Activated naive CD8-positive, alpha-beta T cell treated with anti-CD3 and anti-CD28 coated beads for 36 hours (primary cell): ENCODE data around the gene LRMDA. TPM values are rescaled to one million over a fixed set of nuclear protein-coding genes. Genes with fewer than 3 reads are reported as not detected.

Source experiments
- DNase-seq: peaks from one replicate; pipeline ENCODE4 v3.0.0; 2021
- H3K27ac Mint-ChIP-seq: one replicate; pipeline ENCODE4 v1.8.0; 2022; ENCODE audit warnings: mild to moderate bottlenecking, moderate library complexity, mixed read lengths
- H3K27me3 Mint-ChIP-seq: one replicate; pipeline ENCODE4 v1.8.0; 2022; ENCODE audit warnings: mild to moderate bottlenecking, mixed read lengths
- H3K36me3 Mint-ChIP-seq: one replicate; pipeline ENCODE4 v1.8.0; 2021; ENCODE audit warnings: mild to moderate bottlenecking, mixed read lengths
- H3K4me1 Mint-ChIP-seq: one replicate; pipeline ENCODE4 v1.8.0; 2021; ENCODE audit warnings: mixed read lengths
- H3K4me3 Mint-ChIP-seq: one replicate; pipeline ENCODE4 v1.8.0; 2022; ENCODE audit warnings: mild to moderate bottlenecking, moderate library complexity, mixed read lengths
- H3K9me3 Mint-ChIP-seq: one replicate; pipeline ENCODE4 v1.8.0; 2022; ENCODE audit warnings: mixed read lengths
- total RNA-seq, 2 experiments: library from RNA; stranded (reverse); gene quantifications; one replicate each; pipeline ENCODE4 v1.2.3, GENCODE V29; 2021

The LRMDA gene
- total RNA-seq, 2 experiments from 2014 or later, result not detected

- Mint-ChIP-seq H3K4me3 (no peak overlapping the region), H3K36me3 (no peaks in the 10 kb centered on the region), H3K9me3 (no peaks in the 10 kb centered on the region), H3K4me1 (no peaks in the 10 kb centered on the region), H3K27ac (no peak overlapping the region), H3K27me3 (no peaks in the 10 kb centered on the region)
- DNase-seq, result no peak
Observed at GRCh38 chr10:76007667-76008181, 576.3 kb downstream of the LRMDA start.

- no peaks in the 10 kb centered on the region for H3K4me1 Mint-ChIP-seq
- no peaks in the 10 kb centered on the region for H3K9me3 Mint-ChIP-seq
Observed at GRCh38 chr10:76009531-76009930, 578.1 kb downstream of the LRMDA start.

GRCh38 chr10:76010703-76011102 is 579.3 kb downstream of the LRMDA start:
- no peak for DNase-seq
- H3K4me1 Mint-ChIP-seq, result no peaks in the 10 kb centered on the region
- no peak overlapping the region for H3K4me3 Mint-ChIP-seq
- H3K36me3 Mint-ChIP-seq, result no peaks in the 10 kb centered on the region
- no peak overlapping the region for H3K27ac Mint-ChIP-seq
- no peaks in the 10 kb centered on the region for H3K9me3 Mint-ChIP-seq
- no peaks in the 10 kb centered on the region for H3K27me3 Mint-ChIP-seq

More at GRCh38 chr10:76009531-76009930, 578.1 kb downstream of the LRMDA start:
- Mint-ChIP-seq H3K27me3 (no peaks in the 10 kb centered on the region), H3K27ac (no peak overlapping the region), H3K36me3 (no peaks in the 10 kb centered on the region), H3K4me3 (no peak overlapping the region)
- DNase-seq, result no peak

- no peak overlapping the region for H3K4me3 Mint-ChIP-seq
- no peak for DNase-seq
- no peak overlapping the region for H3K27ac Mint-ChIP-seq
- no peaks in the 10 kb centered on the region for H3K4me1 Mint-ChIP-seq
- H3K36me3 Mint-ChIP-seq, result no peaks in the 10 kb centered on the region
- no peaks in the 10 kb centered on the region for H3K27me3 Mint-ChIP-seq
- H3K9me3 Mint-ChIP-seq, result no peaks in the 10 kb centered on the region
Observed at GRCh38 chr10:76012716-76013327, 581.4 kb downstream of the LRMDA start.

GRCh38 chr10:76015245-76015644 is 583.8 kb downstream of the LRMDA start:
- no peak for DNase-seq
- Mint-ChIP-seq H3K27ac (no peak overlapping the region), H3K27me3 (no peaks in the 10 kb centered on the region), H3K9me3 (no peaks in the 10 kb centered on the region), H3K4me3 (no peak overlapping the region), H3K36me3 (no peaks in the 10 kb centered on the region), H3K4me1 (no peaks in the 10 kb centered on the region)

GRCh38 chr10:76017026-76017732 is 585.8 kb downstream of the LRMDA start:
- no peaks in the 10 kb centered on the region for H3K4me1 Mint-ChIP-seq
- DNase-seq, result no peak
- no peaks in the 10 kb centered on the region for H3K9me3 Mint-ChIP-seq
- H3K4me3 Mint-ChIP-seq, result no peak overlapping the region
- H3K36me3 Mint-ChIP-seq, result no peaks in the 10 kb centered on the region
- H3K27me3 Mint-ChIP-seq, result no peaks in the 10 kb centered on the region
- no peak overlapping the region for H3K27ac Mint-ChIP-seq

GRCh38 chr10:76017733-76018433 is 586.5 kb downstream of the LRMDA start:
- H3K4me1 Mint-ChIP-seq, result no peaks in the 10 kb centered on the region
- H3K27ac Mint-ChIP-seq, result no peak overlapping the region
- DNase-seq, result no peak
- H3K36me3 Mint-ChIP-seq, result no peaks in the 10 kb centered on the region
- H3K9me3 Mint-ChIP-seq, result no peaks in the 10 kb centered on the region
- no peaks in the 10 kb centered on the region for H3K27me3 Mint-ChIP-seq
- no peak overlapping the region for H3K4me3 Mint-ChIP-seq

GRCh38 chr10:76020630-76021029 is 589.2 kb downstream of the LRMDA start:
- Mint-ChIP-seq H3K4me3 (no peak overlapping the region), H3K27ac (no peak overlapping the region), H3K9me3 (no peaks in the 10 kb centered on the region), H3K4me1 (no peaks in the 10 kb centered on the region), H3K36me3 (no peaks in the 10 kb centered on the region), H3K27me3 (no peaks in the 10 kb centered on the region)
- DNase-seq, result no peak

- no peak for DNase-seq
- H3K27me3 Mint-ChIP-seq, result no peaks in the 10 kb centered on the region
- H3K27ac Mint-ChIP-seq, result no peak overlapping the region
- H3K4me3 Mint-ChIP-seq, result no peak overlapping the region
- no peaks in the 10 kb centered on the region for H3K4me1 Mint-ChIP-seq
- H3K36me3 Mint-ChIP-seq, result no peaks in the 10 kb centered on the region
- no peaks in the 10 kb centered on the region for H3K9me3 Mint-ChIP-seq
Observed at GRCh38 chr10:76021398-76021797, 590.0 kb downstream of the LRMDA start.

- Mint-ChIP-seq H3K4me1 (no peaks in the 10 kb centered on the region), H3K27ac (no peak overlapping the region), H3K4me3 (no peak overlapping the region), H3K9me3 (no peaks in the 10 kb centered on the region), H3K36me3 (no peaks in the 10 kb centered on the region), H3K27me3 (no peaks in the 10 kb centered on the region)
- no peak for DNase-seq
Observed at GRCh38 chr10:76022366-76022765, 590.9 kb downstream of the LRMDA start.

GRCh38 chr10:76023007-76023406 is 591.6 kb downstream of the LRMDA start:
- no peaks in the 10 kb centered on the region for H3K27me3 Mint-ChIP-seq
- DNase-seq, result no peak
- no peaks in the 10 kb centered on the region for H3K36me3 Mint-ChIP-seq
- H3K4me3 Mint-ChIP-seq, result no peak overlapping the region
- no peaks in the 10 kb centered on the region for H3K9me3 Mint-ChIP-seq
- H3K4me1 Mint-ChIP-seq, result no peaks in the 10 kb centered on the region
- H3K27ac Mint-ChIP-seq, result no peak overlapping the region

GRCh38 chr10:76024460-76025123 is 593.2 kb downstream of the LRMDA start:
- Mint-ChIP-seq H3K27ac (no peak overlapping the region), H3K9me3 (no peaks in the 10 kb centered on the region), H3K36me3 (no peaks in the 10 kb centered on the region), H3K4me3 (no peak overlapping the region), H3K27me3 (no peaks in the 10 kb centered on the region), H3K4me1 (no peaks in the 10 kb centered on the region)
- no peak for DNase-seq

- Mint-ChIP-seq H3K4me1 (no peaks in the 10 kb centered on the region), H3K27ac (no peak overlapping the region), H3K36me3 (no peaks in the 10 kb centered on the region), H3K27me3 (no peaks in the 10 kb centered on the region), H3K9me3 (no peaks in the 10 kb centered on the region), H3K4me3 (no peak overlapping the region)
- no peak for DNase-seq
Observed at GRCh38 chr10:76025124-76025477, 593.7 kb downstream of the LRMDA start.

GRCh38 chr10:76026176-76026771 is 594.9 kb downstream of the LRMDA start:
- Mint-ChIP-seq H3K4me1 (no peaks in the 10 kb centered on the region), H3K27me3 (no peaks in the 10 kb centered on the region), H3K9me3 (no peaks in the 10 kb centered on the region), H3K27ac (no peak overlapping the region), H3K36me3 (no peaks in the 10 kb centered on the region), H3K4me3 (no peak overlapping the region)
- no peak for DNase-seq

GRCh38 chr10:76026905-76027304 is 595.5 kb downstream of the LRMDA start:
- Mint-ChIP-seq H3K4me3 (no peak overlapping the region), H3K4me1 (no peaks in the 10 kb centered on the region), H3K9me3 (no peaks in the 10 kb centered on the region), H3K27me3 (no peaks in the 10 kb centered on the region), H3K36me3 (no peaks in the 10 kb centered on the region), H3K27ac (no peak overlapping the region)
- DNase-seq, result no peak
